Measurements from ENCODE around the gene TMEM169. TPM values are rescaled to one million over a fixed set of nuclear protein-coding genes. Genes with fewer than 3 reads are reported as not detected.

TMEM169 gene
- total RNA-seq, 3 donors from 2014 or later, result 0.29 to 0.76 (median 0.39) TPM

DNA sequence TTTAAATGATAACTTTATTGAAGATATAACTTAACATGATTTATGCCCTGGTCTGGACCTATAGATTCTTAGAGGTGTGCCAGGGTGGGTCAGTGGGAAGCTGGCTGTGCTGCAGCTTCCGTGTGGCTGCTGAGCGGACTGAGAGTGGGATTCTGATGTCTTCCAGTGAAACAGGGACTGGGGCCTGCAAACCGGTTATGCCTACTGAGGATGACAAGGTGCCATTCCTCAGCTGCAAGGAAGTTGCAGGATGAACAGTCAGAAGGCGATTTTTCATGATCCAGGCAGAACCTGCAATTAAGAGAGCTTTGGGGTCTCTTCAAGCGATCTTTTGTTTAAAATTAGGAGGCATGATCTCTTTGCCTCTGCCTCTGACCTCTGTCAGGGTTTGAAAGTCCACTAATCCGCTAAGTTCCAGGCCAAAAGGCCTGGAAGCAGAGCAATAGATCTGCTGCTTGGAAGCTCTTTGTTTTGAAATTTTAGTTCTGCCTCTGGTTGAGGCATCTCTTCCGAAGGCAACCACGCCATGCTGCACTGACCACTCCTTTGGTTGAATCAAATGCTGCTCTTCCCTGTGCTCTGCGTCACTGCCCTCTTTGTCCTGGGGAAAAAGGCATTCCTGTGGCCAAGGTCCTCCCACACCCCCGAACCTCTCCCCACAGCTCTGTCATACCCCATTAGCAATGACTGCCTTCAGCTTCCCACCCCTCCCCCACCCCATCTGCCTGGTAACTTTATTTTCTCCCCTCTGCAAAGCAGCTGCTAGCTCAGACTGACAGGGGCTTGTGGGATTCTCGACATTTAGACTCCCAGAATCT is 2.0 kb downstream of the TMEM169 start:
- TF ChIP-seq, protein P1, sequence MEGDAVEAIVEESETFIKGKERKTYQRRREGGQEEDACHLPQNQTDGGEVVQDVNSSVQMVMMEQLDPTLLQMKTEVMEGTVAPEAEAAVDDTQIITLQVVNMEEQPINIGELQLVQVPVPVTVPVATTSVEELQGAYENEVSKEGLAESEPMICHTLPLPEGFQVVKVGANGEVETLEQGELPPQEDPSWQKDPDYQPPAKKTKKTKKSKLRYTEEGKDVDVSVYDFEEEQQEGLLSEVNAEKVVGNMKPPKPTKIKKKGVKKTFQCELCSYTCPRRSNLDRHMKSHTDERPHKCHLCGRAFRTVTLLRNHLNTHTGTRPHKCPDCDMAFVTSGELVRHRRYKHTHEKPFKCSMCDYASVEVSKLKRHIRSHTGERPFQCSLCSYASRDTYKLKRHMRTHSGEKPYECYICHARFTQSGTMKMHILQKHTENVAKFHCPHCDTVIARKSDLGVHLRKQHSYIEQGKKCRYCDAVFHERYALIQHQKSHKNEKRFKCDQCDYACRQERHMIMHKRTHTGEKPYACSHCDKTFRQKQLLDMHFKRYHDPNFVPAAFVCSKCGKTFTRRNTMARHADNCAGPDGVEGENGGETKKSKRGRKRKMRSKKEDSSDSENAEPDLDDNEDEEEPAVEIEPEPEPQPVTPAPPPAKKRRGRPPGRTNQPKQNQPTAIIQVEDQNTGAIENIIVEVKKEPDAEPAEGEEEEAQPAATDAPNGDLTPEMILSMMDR (IDR thresholded peaks at IDR 0.05), result no peak
- H3K9me3 ChIP-seq, result no peaks in the 10 kb centered on the region
- H3K4me1 ChIP-seq (ENCODE audit: low read depth), result peaks cover 10% of the 10 kb centered on the region
- no peaks in the 10 kb centered on the region for H3K36me3 ChIP-seq (ENCODE audit: low read depth)
- intact Hi-C loops (cut with DNase I, micrococcal nuclease), result no loop called here
- ATAC-seq (no peak), DNase-seq (no peak)
- no peak overlapping the region for H3K4me3 ChIP-seq

- DNase-seq (no peak), ATAC-seq (no peak)
- TF ChIP-seq, protein P1 (IDR thresholded peaks at IDR 0.05), result no peak
- H3K4me1 ChIP-seq (ENCODE audit: low read depth), result peaks cover 10% of the 10 kb centered on the region
- intact Hi-C loops (cut with DNase I, micrococcal nuclease), result no loop called here
- H3K9me3 ChIP-seq, result no peaks in the 10 kb centered on the region
- no peak overlapping the region for H3K4me3 ChIP-seq
- H3K36me3 ChIP-seq (ENCODE audit: low read depth), result no peaks in the 10 kb centered on the region
Observed at GRCh38 chr2:216084547-216084946, 2.8 kb downstream of the TMEM169 start.

DNA sequence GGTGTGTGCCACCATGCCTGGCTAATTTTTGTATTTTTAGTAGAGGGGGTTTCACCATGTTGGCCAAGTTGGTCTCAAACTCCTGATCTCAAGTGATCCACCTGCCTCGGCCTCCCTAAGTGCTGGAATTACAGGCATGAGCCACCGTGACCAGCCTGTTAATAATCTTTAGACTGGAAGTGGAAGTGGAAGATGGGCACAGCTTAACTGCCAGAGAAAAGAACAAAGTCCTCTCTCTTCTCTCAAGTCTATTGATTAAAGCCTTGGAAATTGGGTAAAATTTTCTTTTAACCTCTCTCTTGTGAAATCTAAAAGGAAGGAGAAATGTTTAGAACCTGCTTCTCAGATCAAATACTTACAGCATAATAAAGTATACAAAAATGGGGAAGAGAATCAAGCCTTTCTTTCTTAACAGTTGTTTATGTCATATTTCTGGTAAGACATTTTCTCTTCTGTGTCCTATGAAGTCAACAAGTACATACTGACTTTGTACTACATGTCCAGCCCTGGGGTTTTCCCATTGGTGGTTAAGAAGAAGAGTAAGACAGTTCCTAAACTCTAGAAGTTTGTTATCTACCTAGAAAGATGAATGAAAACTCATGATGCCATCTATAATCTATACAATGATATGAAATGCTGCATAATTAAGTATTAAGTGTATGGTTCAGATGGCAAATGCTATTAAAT is 4.6 kb downstream of the TMEM169 start:
- no peaks in the 10 kb centered on the region for H3K36me3 ChIP-seq (ENCODE audit: low read depth)
- DNase-seq (no peak), ATAC-seq (no peak)
- no peaks in the 10 kb centered on the region for H3K4me1 ChIP-seq (ENCODE audit: low read depth)
- TF ChIP-seq, protein P1 (IDR thresholded peaks at IDR 0.05), result no peak
- intact Hi-C loops (cut with DNase I, micrococcal nuclease), result no loop called here
- no peaks in the 10 kb centered on the region for H3K9me3 ChIP-seq
- no peak overlapping the region for H3K4me3 ChIP-seq

GRCh38 chr2:216090369-216090786 is 8.7 kb downstream of the TMEM169 start:
- ATAC-seq, result peak; percentile 28
- no peaks in the 10 kb centered on the region for H3K36me3 ChIP-seq (ENCODE audit: low read depth)
- H3K4me1 ChIP-seq (ENCODE audit: low read depth), result no peaks in the 10 kb centered on the region
- no peak overlapping the region for H3K4me3 ChIP-seq
- no peak for DNase-seq
- no peaks in the 10 kb centered on the region for H3K9me3 ChIP-seq
- intact Hi-C loops (cut with DNase I, micrococcal nuclease), result no loop called here
- TF ChIP-seq, protein P1 (IDR thresholded peaks at IDR 0.05), result no peak

DNA sequence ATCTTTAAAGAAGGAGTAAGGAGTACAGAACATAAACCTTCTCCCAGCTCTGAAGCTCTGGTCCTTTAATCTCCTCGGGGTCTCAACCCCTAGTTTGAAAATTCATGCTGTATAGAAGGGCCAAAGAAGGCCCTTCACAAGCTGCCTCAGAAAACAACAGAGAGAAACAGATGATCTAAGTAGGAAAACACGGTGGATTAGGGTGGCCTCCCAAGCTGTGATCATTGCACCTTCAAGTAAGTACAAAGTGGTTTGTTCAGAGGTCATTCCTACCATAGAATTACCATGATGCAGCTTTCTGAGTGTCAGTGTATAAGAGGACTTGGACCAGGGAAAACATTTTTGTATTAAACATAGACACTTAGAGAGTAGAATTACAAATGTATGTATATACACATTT is 10.9 kb downstream of the TMEM169 start:
- TF ChIP-seq, protein P1 (IDR thresholded peaks at IDR 0.05), result no peak
- no peaks in the 10 kb centered on the region for H3K9me3 ChIP-seq
- no peak for DNase-seq
- intact Hi-C loops (cut with DNase I, micrococcal nuclease), result no loop called here
- H3K36me3 ChIP-seq (ENCODE audit: low read depth), result no peaks in the 10 kb centered on the region
- no peak for ATAC-seq
- no peaks in the 10 kb centered on the region for H3K4me1 ChIP-seq (ENCODE audit: low read depth)
- H3K4me3 ChIP-seq, result no peak overlapping the region

Data from mucosa of descending colon (tissue), 3 donors.